NCI-H1105 (cell line): ENCODE results near the gene PLAGL2.

ENCODE experiments used
- DNase-seq: peaks from one replicate; lab custom pipeline; 2025; lab: John Stamatoyannopoulos, UW

The PLAGL2 gene

GRCh38 chr20:32149566-32150170 lies 57.9 kb downstream of the PLAGL2 start:
- DNase-seq, result no peak

- DNase-seq, result no peak
Observed at GRCh38 chr20:32144898-32145662, 62.5 kb downstream of the PLAGL2 start.

- no peak for DNase-seq
Observed at GRCh38 chr20:32142991-32143390, 64.6 kb downstream of the PLAGL2 start.
